GM12892 (cell line): ENCODE measurements around the gene TNNC2.

Experiments
- DNase-seq: peaks from one replicate; pipeline ENCODE4 v3.0.0; 2011; ENCODE audit not compliant: insufficient read length
- FAIRE-seq: peaks from 2 replicates; lab custom pipeline; 2011; peaks lifted over from hg19 to GRCh38; lab: Jason Lieb, UNC
- POLR2A ChIP-seq: IDR thresholded peaks from 2 replicates; pipeline ENCODE4 v1.6.1; 2011; ENCODE audit warnings: low read depth, low read length, control low read depth
- POLR2AphosphoS5 ChIP-seq: IDR thresholded peaks from 2 replicates; pipeline ENCODE4 v1.6.1; 2011; ENCODE audit warnings: low read depth, low read length, control low read depth
- TAF1 ChIP-seq: IDR thresholded peaks from 2 replicates; pipeline ENCODE4 v1.6.1; 2011; ENCODE audit warnings: low read depth, mild to moderate bottlenecking, control low read depth, low read length, borderline replicate concordance

The TNNC2 gene

DNA sequence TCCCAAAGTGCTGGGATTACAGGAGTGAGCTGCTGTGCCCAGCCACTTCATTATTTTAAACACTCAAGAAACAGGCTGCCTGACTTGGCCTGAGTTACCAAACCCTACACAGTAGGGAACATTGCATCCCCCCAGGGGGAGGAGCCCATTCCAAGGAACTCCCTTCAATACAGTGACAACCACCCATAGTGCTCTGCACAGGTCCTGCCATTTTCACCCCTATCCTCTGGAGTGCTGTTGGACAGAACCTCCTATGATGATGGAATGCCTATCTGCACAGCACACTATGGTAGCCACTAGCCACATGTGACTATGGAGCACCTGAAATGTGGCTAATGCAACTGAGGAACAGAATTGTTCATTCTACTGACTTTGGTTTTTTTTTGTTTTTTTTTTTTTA lies 18.3 kb upstream of the TNNC2 start:
- FAIRE-seq (no peak), DNase-seq (no peak)
- no peak for TF ChIP-seq POLR2A
- no peak for TF ChIP-seq TAF1
- no peak for TF ChIP-seq POLR2AphosphoS5

GRCh38 chr20:45843506-45843905 lies 16.4 kb upstream of the TNNC2 start:
- TF ChIP-seq POLR2A (no peak), POLR2AphosphoS5 (no peak), TAF1 (no peak)
- DNase-seq (no peak), FAIRE-seq (no peak)

DNA sequence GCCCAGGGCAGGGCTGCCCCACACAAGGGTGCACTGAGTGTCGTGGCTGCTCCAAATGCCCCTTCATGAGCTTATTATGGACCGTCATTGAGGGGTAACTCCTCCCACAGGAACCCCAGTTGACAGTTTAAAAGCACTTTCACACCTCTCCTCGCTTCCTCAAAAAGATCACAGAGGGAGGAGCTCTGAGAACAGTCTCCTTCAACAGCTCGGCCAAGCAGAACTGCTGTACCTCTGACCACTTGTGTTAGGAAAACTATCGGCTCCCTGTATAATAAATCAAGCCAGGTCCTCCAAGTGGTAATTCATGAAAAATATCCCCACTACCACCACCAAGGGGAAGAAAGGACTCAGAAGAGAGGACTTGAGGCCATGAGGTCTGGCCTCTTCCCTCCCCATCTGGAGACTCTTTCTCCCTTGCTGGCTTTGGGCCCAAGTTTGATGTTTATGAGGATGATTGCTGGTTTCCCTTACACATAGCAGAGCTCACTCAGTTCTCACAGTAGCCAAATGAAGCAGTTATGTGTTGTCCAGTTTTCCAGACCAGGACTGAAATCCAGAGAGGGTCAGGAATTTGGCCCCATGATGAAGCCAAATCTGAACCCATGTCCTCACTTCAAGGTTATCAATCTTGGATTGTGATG lies 15.2 kb upstream of the TNNC2 start:
- FAIRE-seq (peak; percentile 9), DNase-seq (peak; percentile 53)
- TF ChIP-seq POLR2AphosphoS5, result no peak
- peak; percentile 28; the same call in 1 of the 2 replicates for TF ChIP-seq POLR2A

GRCh38 chr20:45841407-45842129 lies 14.5 kb upstream of the TNNC2 start:
- FAIRE-seq, result no peak
- DNase-seq, result no peak
- TF ChIP-seq POLR2AphosphoS5, result no peak
- TF ChIP-seq TAF1, result no peak
- no peak for TF ChIP-seq POLR2A

GRCh38 chr20:45840700-45841198 lies 13.6 kb upstream of the TNNC2 start:
- no peak for DNase-seq
- no peak for TF ChIP-seq POLR2AphosphoS5
- TF ChIP-seq TAF1, result no peak
- no peak for TF ChIP-seq POLR2A
- FAIRE-seq, result no peak

DNA sequence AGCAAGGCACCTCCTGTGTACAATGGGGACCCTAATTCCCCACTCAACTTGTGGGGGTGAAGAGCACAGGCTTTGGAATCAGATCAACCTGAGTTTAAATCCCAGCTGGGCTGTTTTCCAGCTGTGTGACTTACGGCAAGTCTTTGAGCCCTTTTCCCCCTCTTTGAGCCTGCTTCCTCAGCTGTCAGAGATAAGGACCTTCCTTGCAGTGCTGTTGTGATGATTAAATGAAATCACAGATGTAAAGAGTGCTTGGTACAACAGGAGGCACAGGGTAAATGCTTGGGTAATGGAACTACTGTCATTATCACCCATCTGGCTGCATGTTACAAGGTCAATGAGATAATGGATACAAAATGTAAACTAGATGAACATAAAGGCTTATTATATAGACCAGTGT lies 9.7 kb upstream of the TNNC2 start:
- DNase-seq, result no peak
- FAIRE-seq, result no peak
- TF ChIP-seq POLR2A, result no peak
- TF ChIP-seq POLR2AphosphoS5, result no peak
- TF ChIP-seq TAF1, result no peak

GRCh38 chr20:45835825-45836224 lies 8.7 kb upstream of the TNNC2 start:
- FAIRE-seq, result no peak
- TF ChIP-seq POLR2AphosphoS5 (no peak), POLR2A (no peak), TAF1 (no peak)
- DNase-seq, result no peak

DNA sequence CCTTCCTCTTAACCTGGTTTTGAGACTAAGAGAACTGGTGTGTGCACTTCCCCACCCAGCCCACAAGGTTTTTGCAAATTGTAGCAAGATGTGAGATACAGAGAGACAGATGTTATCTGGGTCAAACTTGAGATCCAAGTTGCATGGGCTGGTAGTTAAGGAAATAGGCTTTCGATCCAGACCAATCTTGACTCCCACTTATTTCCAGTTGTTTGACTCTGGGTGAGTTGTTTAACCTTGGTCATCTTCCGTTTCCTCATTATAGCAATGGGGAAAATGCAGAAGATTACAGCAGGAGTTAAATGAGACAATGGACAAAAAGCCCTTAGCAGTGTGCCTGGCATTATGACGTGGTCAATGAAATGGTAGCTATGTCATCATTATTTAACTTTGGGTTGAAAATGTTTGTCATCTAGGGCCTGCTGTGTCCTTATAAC lies 8.2 kb upstream of the TNNC2 start:
- no peak for TF ChIP-seq POLR2A
- no peak for TF ChIP-seq POLR2AphosphoS5
- TF ChIP-seq TAF1, result no peak
- DNase-seq (no peak), FAIRE-seq (no peak)

DNA sequence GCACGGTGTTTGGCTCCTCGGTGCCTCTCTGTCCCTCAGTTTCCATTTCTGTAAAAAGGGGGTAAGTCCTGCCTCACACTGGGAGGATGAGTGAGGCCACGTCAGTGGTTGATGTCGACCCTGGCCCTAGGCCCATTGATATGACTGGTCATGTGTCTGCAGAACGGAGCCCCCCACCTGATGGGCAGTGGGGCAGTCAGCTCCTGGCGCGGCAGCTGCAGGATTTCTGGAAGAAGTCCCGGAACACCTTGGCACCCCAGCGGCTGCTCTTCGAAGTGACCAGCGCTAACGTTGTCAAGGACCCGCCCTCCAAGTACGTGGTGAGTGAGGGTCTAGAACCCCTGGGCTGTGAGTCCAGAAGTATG lies 7.7 kb upstream of the TNNC2 start:
- DNase-seq (no peak), FAIRE-seq (no peak)

GRCh38 chr20:45833883-45834796 lies 7.0 kb upstream of the TNNC2 start:
- DNase-seq (peak; percentile 63), FAIRE-seq (no peak)
- TF ChIP-seq TAF1 (no peak), POLR2AphosphoS5 (no peak), POLR2A (no peak)

More for the DNA sequence above, 7.7 kb upstream of the TNNC2 start:
- TF ChIP-seq TAF1, result no peak

GRCh38 chr20:45833030-45833882 lies 6.1 kb upstream of the TNNC2 start, which contains the start of gene SNX21:
Gene SNX21, plus strand, starts transcription at chr20:45833799. Its CDS starts 121 bp downstream, at chr20:45833920.
- DNase-seq, result peak; percentile 61
- no peak for FAIRE-seq
- peak; percentile 21; the same call in 1 of the 2 replicates for TF ChIP-seq POLR2A
- no peak for TF ChIP-seq POLR2AphosphoS5
- TF ChIP-seq TAF1, result no peak
